Measurements from ENCODE around the gene PJA1.

Gene PJA1

DNA sequence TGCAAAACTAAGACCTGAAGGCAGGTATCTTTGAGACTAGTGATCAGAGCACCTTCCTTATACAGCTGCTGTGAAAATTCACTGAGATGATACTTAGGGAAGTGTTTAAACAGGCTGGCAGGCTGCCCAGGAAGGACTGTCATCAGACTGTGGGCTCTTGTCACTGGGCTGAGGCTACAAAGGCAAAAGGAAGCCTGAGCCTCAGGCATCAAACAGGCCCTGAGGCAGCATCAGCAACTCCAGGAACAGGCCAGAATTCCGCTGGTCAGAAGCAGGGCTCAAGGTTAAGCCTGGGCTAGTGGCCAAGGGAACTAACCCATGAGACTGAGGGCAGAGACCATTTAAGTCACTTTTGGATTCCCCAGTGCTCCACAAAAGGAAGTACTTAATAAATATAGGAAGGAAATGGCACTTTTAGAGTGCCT lies 12.8 kb downstream of the PJA1 start:
- Histone ChIP-seq H3K36me3 (ENCODE audit: insufficient read depth, low read length) (no peaks in the 10 kb centered on the region), H3K9ac (ENCODE audit: low read depth, low read length) (no peak overlapping the region), H3K4me1 (ENCODE audit: insufficient read depth, low read length) (peaks cover 53% of the 10 kb centered on the region), H3K27ac (ENCODE audit: low read depth, low read length) (no peak overlapping the region; the same call in 1 of the 2 replicates), H3K4me3 (ENCODE audit: low read length) (no peak overlapping the region), H3K9me3 (ENCODE audit: insufficient read depth, low read depth, low read length) (no peaks in the 10 kb centered on the region), H3K27me3 (ENCODE audit: insufficient read depth, low read length) (no peaks in the 10 kb centered on the region)
- 75% methylated on average over 1 of the region's 1 CpG for WGBS

DNA sequence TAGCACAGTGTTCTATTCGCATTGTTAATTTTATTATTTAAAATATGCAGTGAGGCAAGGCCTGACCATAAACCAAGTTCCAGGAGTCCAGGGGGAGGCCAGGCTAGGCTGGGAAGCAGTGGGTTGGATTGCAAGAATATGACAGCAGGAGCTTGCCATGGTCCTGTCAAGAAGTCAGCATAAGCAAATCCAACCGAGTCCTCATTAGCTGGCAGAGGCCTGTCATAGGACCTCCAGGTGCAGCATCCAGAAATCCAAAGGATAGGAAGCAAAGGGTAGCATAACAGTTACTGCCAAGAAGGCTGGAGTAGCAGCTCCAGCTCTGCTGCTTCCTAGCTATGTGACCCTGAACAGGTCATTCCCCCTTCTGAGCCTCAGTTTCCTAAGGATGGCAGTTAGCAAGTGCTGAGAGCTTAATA lies 13.4 kb downstream of the PJA1 start:
- H3K27ac ChIP-seq (ENCODE audit: low read depth, low read length) = no peak overlapping the region
- H3K9ac ChIP-seq (ENCODE audit: low read depth, low read length) = no peak overlapping the region
- H3K4me1 ChIP-seq (ENCODE audit: insufficient read depth, low read length) = peaks cover 53% of the 10 kb centered on the region
- H3K27me3 ChIP-seq (ENCODE audit: insufficient read depth, low read length) = no peaks in the 10 kb centered on the region
- H3K36me3 ChIP-seq (ENCODE audit: insufficient read depth, low read length) = no peaks in the 10 kb centered on the region
- WGBS = 93% methylated on average over 2 of the region's 2 CpGs
- no peaks in the 10 kb centered on the region for H3K9me3 ChIP-seq (ENCODE audit: insufficient read depth, low read depth, low read length)
- no peak overlapping the region for H3K4me3 ChIP-seq (ENCODE audit: low read length)

DNA sequence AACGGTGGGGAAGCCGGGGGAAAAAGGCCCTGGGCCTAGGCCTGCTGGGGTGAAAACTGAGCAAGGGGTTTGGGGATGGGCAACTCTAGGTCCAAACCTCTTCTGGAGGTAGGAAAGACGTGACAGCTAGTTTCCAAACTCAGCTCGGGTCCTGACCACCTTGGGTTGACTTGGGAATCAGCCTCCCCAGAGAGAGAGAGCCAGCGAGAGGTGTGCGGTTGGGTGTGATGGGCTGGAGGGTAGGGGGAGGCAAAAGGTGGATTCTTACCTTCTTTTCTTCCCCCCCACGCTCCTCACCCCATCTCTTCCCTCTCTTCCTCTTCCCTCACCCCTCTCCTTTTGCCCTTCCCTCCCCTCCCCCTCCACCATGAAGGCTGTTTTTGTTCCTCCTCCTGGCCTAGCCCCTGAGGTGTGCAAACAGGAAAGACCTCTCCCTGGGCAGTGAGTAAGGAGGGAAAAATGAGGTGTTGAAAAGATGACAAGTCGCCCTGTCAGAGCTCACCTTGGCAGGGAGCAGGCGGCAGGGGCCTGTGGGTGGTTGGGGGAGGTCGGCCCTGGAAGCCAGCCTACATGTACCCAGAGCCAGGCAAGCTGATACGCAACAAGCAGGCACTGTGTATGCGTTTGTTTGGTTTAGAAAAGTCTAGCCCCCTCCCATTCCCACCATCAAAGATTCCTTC lies 14.8 kb downstream of the PJA1 start:
- no peaks in the 10 kb centered on the region for H3K9me3 ChIP-seq (ENCODE audit: insufficient read depth, low read depth, low read length)
- 5% methylated on average over 10 of the region's 12 CpGs for WGBS
- H3K9ac ChIP-seq (ENCODE audit: low read depth, low read length) = peak overlapping the region; percentile 74
- H3K36me3 ChIP-seq (ENCODE audit: insufficient read depth, low read length) = no peaks in the 10 kb centered on the region
- H3K27me3 ChIP-seq (ENCODE audit: insufficient read depth, low read length) = no peaks in the 10 kb centered on the region
- H3K27ac ChIP-seq (ENCODE audit: low read depth, low read length) = peak overlapping the region; percentile 94
- peaks cover 53% of the 10 kb centered on the region for H3K4me1 ChIP-seq (ENCODE audit: insufficient read depth, low read length)
- H3K4me3 ChIP-seq (ENCODE audit: low read length) = peak overlapping the region; percentile 46

DNA sequence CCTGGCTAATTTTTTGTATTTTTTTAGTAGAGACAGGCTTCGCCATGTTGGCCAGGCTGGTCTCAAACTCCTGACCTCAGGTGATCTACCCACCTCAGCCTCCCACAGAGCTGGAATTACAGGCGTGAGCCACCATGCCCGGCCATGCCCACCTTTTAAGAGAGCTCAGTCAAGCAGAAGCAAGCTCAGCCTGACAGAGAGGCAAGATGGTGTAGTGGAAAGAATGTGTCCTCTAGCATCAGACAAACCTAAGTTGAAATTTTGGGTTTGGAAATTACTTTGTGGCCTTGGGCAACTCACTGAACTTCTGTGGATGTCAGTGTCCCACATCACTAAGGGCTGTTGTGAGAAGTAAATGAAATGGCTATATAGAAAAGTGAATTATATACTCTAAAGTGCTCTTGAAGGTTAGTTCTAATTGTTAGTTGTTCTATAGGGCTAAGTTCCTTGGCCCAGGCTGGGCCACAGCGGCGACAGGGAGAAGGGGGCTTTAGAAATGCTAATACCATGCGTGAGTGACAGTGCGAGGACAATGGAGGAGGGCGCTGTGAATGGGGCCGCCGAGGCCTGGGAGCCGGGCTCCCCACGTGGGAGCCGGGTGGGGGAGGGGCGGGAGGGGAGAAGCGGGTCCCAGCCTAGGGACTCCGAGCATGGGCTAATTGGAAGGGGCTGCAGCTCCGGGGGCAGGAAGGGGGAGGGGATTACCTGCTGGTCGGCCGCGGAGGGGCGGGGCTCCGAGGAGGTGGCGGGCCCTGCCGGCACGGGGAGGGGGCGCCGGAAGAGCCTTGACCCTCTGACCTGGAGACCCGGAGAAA lies 15.6 kb downstream of the PJA1 start:
- H3K4me1 ChIP-seq (ENCODE audit: insufficient read depth, low read length) = peaks cover 46% of the 10 kb centered on the region
- peak overlapping the region; percentile 46 for H3K4me3 ChIP-seq (ENCODE audit: low read length)
- H3K36me3 ChIP-seq (ENCODE audit: insufficient read depth, low read length) = no peaks in the 10 kb centered on the region
- H3K27me3 ChIP-seq (ENCODE audit: insufficient read depth, low read length) = no peaks in the 10 kb centered on the region
- H3K27ac ChIP-seq (ENCODE audit: low read depth, low read length) = peak overlapping the region; percentile 94
- H3K9me3 ChIP-seq (ENCODE audit: insufficient read depth, low read depth, low read length) = no peaks in the 10 kb centered on the region
- 5% methylated on average over 26 of the region's 28 CpGs for WGBS
- peak overlapping the region; percentile 74; the same call in 1 of the 2 replicates for H3K9ac ChIP-seq (ENCODE audit: low read depth, low read length)

DNA sequence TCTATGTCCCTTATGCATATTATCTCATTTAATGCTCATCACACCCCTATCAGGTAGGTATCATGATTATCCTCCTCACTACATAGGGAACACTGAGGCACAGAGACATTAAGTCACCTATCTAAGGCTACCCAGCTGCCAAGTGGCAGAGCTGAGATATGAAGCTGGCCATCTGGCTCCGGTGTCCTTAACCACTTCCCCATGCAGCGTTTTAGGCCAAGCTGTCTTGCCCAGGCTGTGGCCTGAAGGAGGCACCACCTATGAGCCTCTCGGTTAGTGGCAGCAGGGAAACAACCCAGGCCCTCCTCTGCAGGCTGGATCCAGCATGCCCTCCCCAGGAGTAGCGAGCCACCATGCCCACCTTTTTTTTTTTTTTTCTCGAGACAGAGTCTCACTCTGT lies 16.3 kb downstream of the PJA1 start:
- peak overlapping the region; percentile 72; the same call in 1 of the 2 replicates for H3K9ac ChIP-seq (ENCODE audit: low read depth, low read length)
- 67% methylated on average over 5 of the region's 5 CpGs for WGBS
- H3K9me3 ChIP-seq (ENCODE audit: insufficient read depth, low read depth, low read length) = no peaks in the 10 kb centered on the region
- peaks cover 39% of the 10 kb centered on the region for H3K4me1 ChIP-seq (ENCODE audit: insufficient read depth, low read length)
- H3K27me3 ChIP-seq (ENCODE audit: insufficient read depth, low read length) = no peaks in the 10 kb centered on the region
- H3K36me3 ChIP-seq (ENCODE audit: insufficient read depth, low read length) = no peaks in the 10 kb centered on the region
- no peak overlapping the region for H3K4me3 ChIP-seq (ENCODE audit: low read length)
- peak overlapping the region; percentile 89 for H3K27ac ChIP-seq (ENCODE audit: low read depth, low read length)

DNA sequence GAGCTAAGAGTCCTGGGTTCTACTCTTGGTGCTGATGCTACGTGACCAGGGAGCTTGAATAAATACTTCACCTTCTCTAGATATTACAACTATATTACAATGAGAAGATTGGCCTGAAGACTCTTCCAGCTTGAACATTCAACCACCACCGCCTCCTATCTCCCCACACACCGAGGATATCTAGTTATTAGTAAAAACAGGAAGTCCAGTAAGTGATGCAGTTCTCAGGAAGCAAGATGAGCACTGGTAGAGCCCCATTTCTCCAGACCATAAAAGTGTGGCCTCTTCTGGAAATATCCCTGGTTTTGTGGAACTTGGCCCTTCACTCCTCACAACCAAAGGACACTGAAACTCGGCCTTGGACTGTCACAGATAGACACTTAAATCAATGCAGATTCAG lies 18.5 kb downstream of the PJA1 start:
- H3K4me3 ChIP-seq (ENCODE audit: low read length) = no peak overlapping the region
- no peak overlapping the region for H3K27ac ChIP-seq (ENCODE audit: low read depth, low read length)
- H3K36me3 ChIP-seq (ENCODE audit: insufficient read depth, low read length) = no peaks in the 10 kb centered on the region
- H3K27me3 ChIP-seq (ENCODE audit: insufficient read depth, low read length) = no peaks in the 10 kb centered on the region
- no peaks in the 10 kb centered on the region for H3K9me3 ChIP-seq (ENCODE audit: insufficient read depth, low read depth, low read length)
- no peak overlapping the region for H3K9ac ChIP-seq (ENCODE audit: low read depth, low read length)
- H3K4me1 ChIP-seq (ENCODE audit: insufficient read depth, low read length) = peaks cover 27% of the 10 kb centered on the region
- 97% methylated on average over 1 of the region's 4 CpGs for WGBS

DNA sequence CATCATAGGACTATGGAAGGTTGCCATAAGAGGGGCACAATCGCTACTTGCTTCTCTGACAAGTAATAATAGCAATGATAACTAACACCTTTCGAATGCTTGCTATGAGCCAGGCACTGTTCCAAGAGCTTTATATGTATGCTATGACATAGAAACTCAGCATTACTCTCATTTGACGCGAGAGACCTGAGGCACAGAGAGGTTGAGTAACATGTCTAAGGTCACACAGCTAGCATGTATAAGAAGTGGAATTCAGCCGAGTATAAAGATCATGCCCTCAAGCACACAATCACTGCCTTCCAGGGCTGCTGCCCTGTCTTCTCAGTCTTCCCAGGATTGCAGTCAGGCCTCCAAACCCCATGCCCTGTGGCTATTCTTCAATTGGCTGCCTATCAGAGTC lies 19.5 kb downstream of the PJA1 start:
- H3K4me1 ChIP-seq (ENCODE audit: insufficient read depth, low read length) = peaks cover 19% of the 10 kb centered on the region
- H3K9ac ChIP-seq (ENCODE audit: low read depth, low read length) = no peak overlapping the region
- no peaks in the 10 kb centered on the region for H3K27me3 ChIP-seq (ENCODE audit: insufficient read depth, low read length)
- no peaks in the 10 kb centered on the region for H3K36me3 ChIP-seq (ENCODE audit: insufficient read depth, low read length)
- H3K9me3 ChIP-seq (ENCODE audit: insufficient read depth, low read depth, low read length) = no peaks in the 10 kb centered on the region
- no peak overlapping the region for H3K4me3 ChIP-seq (ENCODE audit: low read length)
- H3K27ac ChIP-seq (ENCODE audit: low read depth, low read length) = no peak overlapping the region
- 89% methylated on average over 5 of the region's 5 CpGs for WGBS

DNA sequence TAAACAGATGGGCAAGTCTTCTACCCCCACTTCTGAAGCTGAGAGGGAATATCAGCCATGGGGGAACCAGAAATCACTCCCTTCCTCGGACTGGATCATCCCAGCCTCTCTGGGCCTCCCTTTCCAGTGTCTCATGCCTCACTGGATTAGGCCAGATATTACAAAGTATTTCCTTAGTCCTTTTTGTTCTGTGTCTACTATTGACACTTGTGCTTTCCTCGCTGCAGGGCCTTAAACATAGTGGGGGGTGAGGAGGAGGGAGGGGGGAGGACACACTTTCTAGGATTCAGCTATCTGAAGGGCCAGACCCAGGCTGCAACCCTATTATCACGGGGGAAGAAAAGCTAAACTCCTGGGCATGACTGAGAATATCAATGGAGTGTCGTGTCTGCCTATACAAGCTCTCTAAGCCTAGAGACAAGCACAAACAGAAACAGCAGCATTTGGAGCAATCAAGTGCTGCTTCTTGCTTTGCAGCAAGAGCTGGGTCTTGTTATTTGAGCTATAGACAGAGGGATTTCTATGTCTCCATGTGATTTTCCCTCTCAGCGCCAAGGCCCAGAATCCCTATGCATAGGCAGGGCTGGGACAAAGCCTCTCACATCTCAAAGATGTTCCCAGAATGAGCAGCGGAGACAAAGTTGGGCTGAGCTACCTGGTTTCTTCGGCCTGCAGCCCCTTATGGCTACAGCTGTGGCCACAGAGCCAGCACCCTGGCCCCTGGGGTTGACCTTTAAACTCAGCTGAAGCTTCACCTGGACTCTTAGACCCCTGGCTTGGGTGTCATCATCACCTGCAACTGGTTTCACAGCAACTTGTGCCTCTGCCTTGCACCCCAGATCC lies 20.2 kb downstream of the PJA1 start:
- H3K4me3 ChIP-seq (ENCODE audit: low read length) = no peak overlapping the region
- no peak overlapping the region for H3K9ac ChIP-seq (ENCODE audit: low read depth, low read length)
- H3K27me3 ChIP-seq (ENCODE audit: insufficient read depth, low read length) = no peaks in the 10 kb centered on the region
- no peak overlapping the region for H3K27ac ChIP-seq (ENCODE audit: low read depth, low read length)
- H3K36me3 ChIP-seq (ENCODE audit: insufficient read depth, low read length) = no peaks in the 10 kb centered on the region
- no peaks in the 10 kb centered on the region for H3K9me3 ChIP-seq (ENCODE audit: insufficient read depth, low read depth, low read length)
- H3K4me1 ChIP-seq (ENCODE audit: insufficient read depth, low read length) = peaks cover 12% of the 10 kb centered on the region; the same call in 1 of the 2 replicates
- WGBS = 77% methylated on average over 7 of the region's 7 CpGs

DNA sequence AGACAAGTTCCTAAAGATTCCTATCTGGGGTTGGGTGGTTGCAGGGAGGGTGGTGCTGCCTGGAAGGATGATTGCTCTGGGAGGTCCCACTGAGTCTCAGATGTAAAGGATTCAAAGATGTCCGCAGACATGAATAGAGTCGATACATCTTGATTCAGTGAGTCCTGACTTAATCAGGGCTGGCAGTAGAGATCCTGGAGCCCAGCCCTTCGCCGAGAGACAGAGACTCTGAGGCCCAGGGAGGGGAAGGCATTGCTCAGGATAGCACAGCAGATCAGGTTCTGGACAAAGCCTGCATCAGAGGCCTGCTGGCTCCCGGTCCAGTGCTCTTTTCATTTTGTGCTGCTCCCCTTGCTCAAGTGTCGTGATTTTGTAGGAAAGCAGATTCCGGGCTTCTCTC lies 21.7 kb downstream of the PJA1 start:
- Histone ChIP-seq H3K27ac (ENCODE audit: low read depth, low read length) (no peak overlapping the region), H3K36me3 (ENCODE audit: insufficient read depth, low read length) (no peaks in the 10 kb centered on the region), H3K27me3 (ENCODE audit: insufficient read depth, low read length) (no peaks in the 10 kb centered on the region), H3K4me1 (ENCODE audit: insufficient read depth, low read length) (peaks cover 3% of the 10 kb centered on the region; the same call in 1 of the 2 replicates), H3K9ac (ENCODE audit: low read depth, low read length) (no peak overlapping the region), H3K9me3 (ENCODE audit: insufficient read depth, low read depth, low read length) (no peaks in the 10 kb centered on the region), H3K4me3 (ENCODE audit: low read length) (no peak overlapping the region)
- WGBS = 93% methylated on average over 7 of the region's 7 CpGs

DNA sequence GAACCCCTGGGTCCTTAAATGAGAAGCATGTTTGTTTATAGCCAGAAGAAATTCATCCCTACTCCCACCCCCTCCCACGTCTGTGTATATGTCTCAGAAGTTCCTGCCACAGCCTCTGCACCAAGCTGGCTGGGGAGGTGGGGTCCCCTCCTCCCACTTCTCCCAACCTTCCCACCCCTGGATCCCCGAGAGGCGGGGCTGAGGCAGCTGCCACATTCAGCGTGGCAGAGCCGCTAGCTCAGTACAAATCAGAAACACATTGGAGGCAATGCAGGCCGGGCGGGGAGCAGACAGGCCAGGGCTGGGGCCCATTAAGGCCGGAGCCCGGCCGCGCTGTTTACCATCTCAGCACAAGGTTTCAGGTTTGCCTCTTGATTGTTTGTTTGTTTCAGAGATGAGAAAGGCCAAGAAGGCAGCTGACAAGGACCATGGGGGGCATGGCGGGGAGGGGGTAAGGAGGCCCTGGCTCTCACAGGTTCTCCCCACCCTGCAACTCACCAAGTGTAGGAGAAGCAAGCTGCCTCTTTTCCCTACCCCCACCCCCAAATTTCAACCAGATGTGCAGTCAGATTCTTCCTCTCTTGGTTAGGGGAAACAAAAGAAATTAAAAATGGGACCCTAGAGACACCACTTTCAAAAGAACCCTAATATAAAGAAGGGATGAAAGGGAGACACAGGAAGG lies 22.3 kb downstream of the PJA1 start:
- no peak overlapping the region for H3K27ac ChIP-seq (ENCODE audit: low read depth, low read length)
- H3K27me3 ChIP-seq (ENCODE audit: insufficient read depth, low read length) = no peaks in the 10 kb centered on the region
- H3K36me3 ChIP-seq (ENCODE audit: insufficient read depth, low read length) = no peaks in the 10 kb centered on the region
- H3K9me3 ChIP-seq (ENCODE audit: insufficient read depth, low read depth, low read length) = no peaks in the 10 kb centered on the region
- H3K4me3 ChIP-seq (ENCODE audit: low read length) = no peak overlapping the region
- peaks cover 9% of the 10 kb centered on the region for H3K4me1 ChIP-seq (ENCODE audit: insufficient read depth, low read length)
- WGBS = 58% methylated on average over 10 of the region's 12 CpGs
- H3K9ac ChIP-seq (ENCODE audit: low read depth, low read length) = no peak overlapping the region

Data from HUES64 (cell line).